ENCODE results near the gene OPTN.

DNA sequence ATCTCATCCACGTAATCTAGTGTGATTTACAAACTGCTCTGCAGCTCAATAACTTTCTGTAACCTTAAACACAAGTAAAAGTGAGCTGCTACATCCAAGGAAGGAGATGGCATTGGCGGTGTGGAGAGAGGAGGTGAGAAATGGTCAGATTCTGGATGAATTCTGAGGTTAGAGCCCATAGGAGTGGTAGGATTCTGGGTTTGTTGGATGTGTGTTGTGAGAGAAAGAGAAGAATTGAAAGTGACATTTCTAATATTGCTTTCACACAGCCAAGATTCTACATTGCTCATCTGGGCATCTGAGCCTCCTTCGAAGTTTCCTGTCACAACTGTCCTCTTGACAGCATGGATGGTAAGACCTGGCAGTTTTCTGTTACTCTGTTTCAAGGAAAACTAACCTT is 63.9 kb downstream of the OPTN start:
- TF ChIP-seq EP300 (IDR thresholded peaks at IDR 0.05) (no peak), POLR2A (IDR thresholded peaks at IDR 0.05) (no peak)
- TF ChIP-seq, protein P1, sequence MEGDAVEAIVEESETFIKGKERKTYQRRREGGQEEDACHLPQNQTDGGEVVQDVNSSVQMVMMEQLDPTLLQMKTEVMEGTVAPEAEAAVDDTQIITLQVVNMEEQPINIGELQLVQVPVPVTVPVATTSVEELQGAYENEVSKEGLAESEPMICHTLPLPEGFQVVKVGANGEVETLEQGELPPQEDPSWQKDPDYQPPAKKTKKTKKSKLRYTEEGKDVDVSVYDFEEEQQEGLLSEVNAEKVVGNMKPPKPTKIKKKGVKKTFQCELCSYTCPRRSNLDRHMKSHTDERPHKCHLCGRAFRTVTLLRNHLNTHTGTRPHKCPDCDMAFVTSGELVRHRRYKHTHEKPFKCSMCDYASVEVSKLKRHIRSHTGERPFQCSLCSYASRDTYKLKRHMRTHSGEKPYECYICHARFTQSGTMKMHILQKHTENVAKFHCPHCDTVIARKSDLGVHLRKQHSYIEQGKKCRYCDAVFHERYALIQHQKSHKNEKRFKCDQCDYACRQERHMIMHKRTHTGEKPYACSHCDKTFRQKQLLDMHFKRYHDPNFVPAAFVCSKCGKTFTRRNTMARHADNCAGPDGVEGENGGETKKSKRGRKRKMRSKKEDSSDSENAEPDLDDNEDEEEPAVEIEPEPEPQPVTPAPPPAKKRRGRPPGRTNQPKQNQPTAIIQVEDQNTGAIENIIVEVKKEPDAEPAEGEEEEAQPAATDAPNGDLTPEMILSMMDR (IDR thresholded peaks at IDR 0.05): no peak

Data from stomach (tissue), 4 donors.